BE2C (cell line): ENCODE results near the gene GJD2.

Source experiments
- DNase-seq: peaks from one replicate; pipeline ENCODE4 v3.0.0-alpha.2; 2020
- H3K27me3 ChIP-seq: fragments of 250-450 bp; sonication (Bioruptor Pico); 2 replicates; pipeline ENCODE4 v1.5.1; 2020; ENCODE audit warnings: mild to moderate bottlenecking
- H3K36me3 ChIP-seq: fragments of 250-450 bp; sonication (Bioruptor Pico); 2 replicates; pipeline ENCODE4 v1.5.1; 2020; ENCODE audit warnings: mild to moderate bottlenecking
- H3K4me1 ChIP-seq: fragments of 250-450 bp; sonication (Bioruptor Pico); 2 replicates; pipeline ENCODE4 v1.5.1; 2020
- H3K4me3 ChIP-seq: 2 replicates; pipeline ENCODE4 v1.5.1; 2011; ENCODE audit warnings: low read depth, low read length
- H3K9me3 ChIP-seq: fragments of 250-450 bp; sonication (Bioruptor Pico); 2 replicates; pipeline ENCODE4 v1.5.1; 2020
- TF ChIP-seq, protein P1 (sequence below): IDR thresholded peaks from 2 replicates; pipeline ENCODE4 v1.5.1; 2012; ENCODE audit warnings: mild to moderate bottlenecking, low read depth, low read length

Gene GJD2

DNA sequence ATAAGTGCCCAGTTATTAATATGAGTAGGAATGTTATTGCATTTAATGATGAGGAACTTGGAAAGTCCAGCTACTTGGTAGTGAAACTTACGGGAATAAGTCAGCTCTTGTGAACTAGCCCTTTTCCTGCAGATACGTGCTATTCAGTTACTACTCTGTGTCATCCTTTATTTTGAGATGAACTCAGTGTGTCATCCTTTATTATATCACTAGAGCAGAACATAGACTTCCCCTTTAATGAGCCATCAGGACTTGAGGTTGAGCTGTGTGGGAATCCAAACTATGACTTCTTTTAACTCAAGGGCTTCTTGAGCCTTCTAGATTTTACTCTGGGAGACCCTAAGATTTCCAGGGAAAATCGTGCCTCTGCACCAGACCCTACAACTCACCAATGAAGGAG is 36.9 kb upstream of the GJD2 start:
- Histone ChIP-seq H3K9me3 (no peaks in the 10 kb centered on the region), H3K27me3 (no peaks in the 10 kb centered on the region), H3K36me3 (no peaks in the 10 kb centered on the region), H3K4me1 (no peaks in the 10 kb centered on the region), H3K4me3 (no peak overlapping the region)
- no peak for DNase-seq
- TF ChIP-seq, protein P1, sequence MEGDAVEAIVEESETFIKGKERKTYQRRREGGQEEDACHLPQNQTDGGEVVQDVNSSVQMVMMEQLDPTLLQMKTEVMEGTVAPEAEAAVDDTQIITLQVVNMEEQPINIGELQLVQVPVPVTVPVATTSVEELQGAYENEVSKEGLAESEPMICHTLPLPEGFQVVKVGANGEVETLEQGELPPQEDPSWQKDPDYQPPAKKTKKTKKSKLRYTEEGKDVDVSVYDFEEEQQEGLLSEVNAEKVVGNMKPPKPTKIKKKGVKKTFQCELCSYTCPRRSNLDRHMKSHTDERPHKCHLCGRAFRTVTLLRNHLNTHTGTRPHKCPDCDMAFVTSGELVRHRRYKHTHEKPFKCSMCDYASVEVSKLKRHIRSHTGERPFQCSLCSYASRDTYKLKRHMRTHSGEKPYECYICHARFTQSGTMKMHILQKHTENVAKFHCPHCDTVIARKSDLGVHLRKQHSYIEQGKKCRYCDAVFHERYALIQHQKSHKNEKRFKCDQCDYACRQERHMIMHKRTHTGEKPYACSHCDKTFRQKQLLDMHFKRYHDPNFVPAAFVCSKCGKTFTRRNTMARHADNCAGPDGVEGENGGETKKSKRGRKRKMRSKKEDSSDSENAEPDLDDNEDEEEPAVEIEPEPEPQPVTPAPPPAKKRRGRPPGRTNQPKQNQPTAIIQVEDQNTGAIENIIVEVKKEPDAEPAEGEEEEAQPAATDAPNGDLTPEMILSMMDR: no peak

DNA sequence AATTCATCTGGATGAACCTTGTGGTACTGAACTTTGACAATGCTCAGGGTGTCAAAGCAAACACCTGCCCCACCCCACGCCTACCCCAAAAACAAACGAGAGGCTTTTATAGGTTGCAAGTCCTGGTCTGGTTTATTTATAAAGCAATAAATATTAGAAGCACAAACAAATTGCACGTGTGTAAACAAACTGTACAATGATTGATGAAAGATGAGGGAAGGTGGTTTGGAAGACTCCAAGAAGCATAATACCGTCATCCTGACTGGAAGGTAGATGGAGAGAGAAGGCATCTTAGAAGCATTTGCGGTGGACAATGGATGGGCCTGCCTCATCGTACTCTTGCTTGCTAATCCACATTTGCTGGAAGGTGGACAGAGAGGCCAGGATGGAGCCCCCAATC is 35.3 kb upstream of the GJD2 start:
- DNase-seq: no peak
- Histone ChIP-seq H3K27me3 (no peaks in the 10 kb centered on the region), H3K9me3 (no peaks in the 10 kb centered on the region), H3K36me3 (no peaks in the 10 kb centered on the region), H3K4me3 (no peak overlapping the region), H3K4me1 (no peaks in the 10 kb centered on the region)
- TF ChIP-seq, protein P1: no peak

DNA sequence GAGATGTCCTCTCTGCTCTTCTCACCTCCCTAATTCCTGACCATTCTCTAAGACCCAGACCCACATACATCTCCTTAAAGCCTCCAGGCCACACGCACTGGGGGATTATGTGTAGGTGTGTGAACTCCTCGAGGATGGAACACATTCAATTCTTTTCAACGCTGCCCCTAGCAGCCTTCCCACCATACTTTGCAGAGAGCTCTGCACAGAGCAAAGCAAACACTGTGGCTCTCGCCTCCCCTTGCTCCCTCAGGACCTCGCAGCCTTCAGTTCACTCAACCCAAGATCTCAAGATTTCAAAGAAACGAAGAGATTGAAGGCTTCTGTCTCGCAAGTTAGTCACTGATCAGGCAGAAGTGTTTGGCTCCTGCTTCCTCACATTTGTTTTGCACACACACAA is 34.5 kb upstream of the GJD2 start:
- H3K9me3 ChIP-seq: no peaks in the 10 kb centered on the region
- H3K4me1 ChIP-seq: peaks cover under 1% of the 10 kb centered on the region; the same call in 1 of the 2 replicates
- no peaks in the 10 kb centered on the region for H3K36me3 ChIP-seq
- no peak for DNase-seq
- H3K4me3 ChIP-seq: no peak overlapping the region
- H3K27me3 ChIP-seq: no peaks in the 10 kb centered on the region
- TF ChIP-seq, protein P1: no peak

DNA sequence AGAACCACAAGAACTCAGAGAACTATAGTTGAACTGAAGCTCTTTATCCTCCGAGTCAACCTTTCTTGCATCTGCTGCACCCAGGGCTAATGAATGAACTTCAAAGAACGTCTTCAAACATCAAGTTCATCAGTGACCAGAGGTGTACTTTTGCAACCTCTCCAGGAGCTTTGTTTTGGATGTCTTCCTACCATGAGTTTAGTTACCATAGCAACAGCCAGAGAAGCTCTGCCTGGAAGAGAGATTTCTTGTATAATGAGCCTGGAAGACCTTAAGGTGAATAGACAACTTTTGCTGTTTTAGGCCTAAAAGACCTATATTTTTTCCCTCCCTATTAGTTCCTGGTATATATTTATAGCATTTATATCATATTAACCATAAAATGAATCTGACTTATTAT is 31.4 kb upstream of the GJD2 start:
- H3K9me3 ChIP-seq: no peaks in the 10 kb centered on the region
- no peaks in the 10 kb centered on the region for H3K36me3 ChIP-seq
- H3K4me3 ChIP-seq: no peak overlapping the region
- peaks cover 4% of the 10 kb centered on the region; the same call in 1 of the 2 replicates for H3K4me1 ChIP-seq
- DNase-seq: no peak
- no peaks in the 10 kb centered on the region for H3K27me3 ChIP-seq
- TF ChIP-seq, protein P1: no peak

DNA sequence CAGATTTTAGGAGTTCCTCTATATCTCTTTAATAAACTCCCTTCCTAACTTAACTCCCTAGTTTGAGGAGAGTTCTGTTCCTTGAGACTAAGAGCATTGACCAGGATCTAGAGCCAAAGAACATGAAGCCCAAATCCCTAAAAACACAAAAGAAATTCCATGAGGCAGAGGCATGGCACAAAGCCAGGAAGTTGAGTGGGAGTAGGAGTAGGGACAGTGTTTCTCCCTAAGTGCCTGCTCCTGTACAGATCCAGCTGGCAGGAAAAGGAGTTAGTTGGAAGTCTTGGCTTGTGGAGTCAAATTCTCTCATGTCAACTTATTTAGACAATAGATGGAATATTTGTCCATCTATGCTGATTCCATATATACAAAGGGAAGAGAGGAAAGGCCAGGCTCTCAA is 29.2 kb upstream of the GJD2 start:
- Histone ChIP-seq H3K4me3 (no peak overlapping the region), H3K36me3 (no peaks in the 10 kb centered on the region), H3K4me1 (peaks cover 4% of the 10 kb centered on the region; the same call in 1 of the 2 replicates), H3K9me3 (no peaks in the 10 kb centered on the region), H3K27me3 (no peaks in the 10 kb centered on the region)
- TF ChIP-seq, protein P1: no peak
- no peak for DNase-seq

DNA sequence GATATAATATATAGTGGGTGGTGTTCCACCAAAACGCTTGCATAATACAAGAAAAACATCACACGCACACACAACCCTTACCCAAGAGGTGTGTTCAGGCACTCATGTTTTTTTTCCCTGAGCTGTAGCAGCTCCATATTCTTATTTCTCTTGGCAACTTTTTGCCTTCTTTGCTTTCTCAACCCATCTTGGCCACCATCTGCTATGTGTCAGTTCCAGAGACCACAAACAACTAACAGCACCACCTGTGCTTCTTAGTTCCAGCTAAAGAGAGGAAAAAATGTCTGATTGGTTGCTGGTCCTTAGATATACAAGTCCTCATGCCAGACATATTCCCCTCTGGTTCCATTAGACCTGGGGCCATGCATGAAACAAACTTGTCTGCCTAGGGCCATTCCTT is 28.6 kb upstream of the GJD2 start:
- peaks cover 4% of the 10 kb centered on the region; the same call in 1 of the 2 replicates for H3K4me1 ChIP-seq
- no peaks in the 10 kb centered on the region for H3K27me3 ChIP-seq
- H3K36me3 ChIP-seq: no peaks in the 10 kb centered on the region
- H3K4me3 ChIP-seq: no peak overlapping the region
- TF ChIP-seq, protein P1: no peak
- no peak for DNase-seq
- H3K9me3 ChIP-seq: no peaks in the 10 kb centered on the region
